Iris pigment epithelial cell (primary cell): ENCODE data around the gene COQ9.
"Not testable (repeated sequence)": the region's sequence is repeated elsewhere in the genome, so short reads cannot be mapped to it uniquely, and the experiment has no call there.

Experiments used
- DNase-seq: peaks from one replicate; pipeline ENCODE4 v3.0.0-alpha.2; 2011; ENCODE audit warnings: low read depth

The COQ9 gene

GRCh38 chr16:57447186-57447962 is at the start of gene COQ9, which contains the start of gene CIAPIN1:
COQ9 (plus strand) TSS chr16:57447479; CDS start chr16:57447506, 27 bp downstream.
CIAPIN1 (minus strand) TSS chr16:57447385; CDS start chr16:57440928, 6,457 bp downstream.
- peak; percentile 92 for DNase-seq

DNA sequence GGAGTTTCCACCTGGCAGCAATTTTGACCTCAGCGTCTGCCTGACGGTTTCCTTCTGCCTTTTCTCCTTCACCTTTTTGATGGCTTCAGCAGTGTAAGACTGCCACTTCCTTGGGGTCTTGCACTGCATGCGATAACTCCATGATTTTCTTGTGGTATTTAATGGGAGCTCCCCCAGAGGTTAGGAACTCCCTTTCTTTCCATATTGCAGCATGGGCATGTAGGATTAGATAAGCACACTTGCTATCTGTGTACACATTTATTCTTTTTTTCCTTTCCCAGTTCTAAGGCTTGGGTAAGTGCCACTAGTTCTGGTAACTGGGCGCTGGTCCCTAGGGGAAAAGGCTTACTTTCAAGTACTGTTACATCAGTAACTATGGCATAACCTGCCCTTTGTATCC is 49.8 kb upstream of the COQ9 start:
- not testable (repeated sequence) for DNase-seq

DNA sequence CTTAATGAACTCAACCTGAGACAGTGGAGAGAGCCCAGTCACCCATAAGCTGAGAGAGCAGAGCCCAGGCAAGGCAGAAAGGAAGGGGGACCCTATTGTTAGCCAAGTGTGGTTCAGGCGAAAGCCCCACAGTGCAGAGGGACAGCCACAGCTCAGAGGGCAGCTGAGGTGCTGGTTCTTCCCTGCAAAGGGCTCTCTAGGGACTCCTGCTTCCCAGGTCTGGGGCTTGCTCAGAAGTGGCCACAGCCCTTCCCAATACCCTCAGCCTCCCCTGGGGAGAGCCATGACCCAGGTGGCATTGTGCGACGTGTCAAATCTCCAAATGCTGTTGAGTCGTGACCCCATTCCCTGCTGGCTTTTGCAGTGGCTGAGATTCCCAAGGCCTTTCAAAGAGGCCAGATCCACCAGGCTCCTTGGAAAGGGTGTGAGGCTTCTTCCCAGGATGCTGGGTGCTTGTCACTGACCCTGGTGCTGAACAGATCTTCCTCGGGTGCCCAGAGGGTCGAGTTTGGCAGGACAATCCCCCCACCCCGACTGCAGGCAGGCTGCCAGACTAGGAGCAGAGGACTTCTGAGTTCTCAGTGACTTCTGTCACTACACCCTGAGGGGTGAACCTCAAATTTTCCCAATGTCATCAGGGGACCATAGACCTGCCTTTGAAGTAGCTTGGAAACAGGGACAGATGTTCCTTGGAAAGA is 45.2 kb upstream of the COQ9 start:
- DNase-seq, result no peak

DNA sequence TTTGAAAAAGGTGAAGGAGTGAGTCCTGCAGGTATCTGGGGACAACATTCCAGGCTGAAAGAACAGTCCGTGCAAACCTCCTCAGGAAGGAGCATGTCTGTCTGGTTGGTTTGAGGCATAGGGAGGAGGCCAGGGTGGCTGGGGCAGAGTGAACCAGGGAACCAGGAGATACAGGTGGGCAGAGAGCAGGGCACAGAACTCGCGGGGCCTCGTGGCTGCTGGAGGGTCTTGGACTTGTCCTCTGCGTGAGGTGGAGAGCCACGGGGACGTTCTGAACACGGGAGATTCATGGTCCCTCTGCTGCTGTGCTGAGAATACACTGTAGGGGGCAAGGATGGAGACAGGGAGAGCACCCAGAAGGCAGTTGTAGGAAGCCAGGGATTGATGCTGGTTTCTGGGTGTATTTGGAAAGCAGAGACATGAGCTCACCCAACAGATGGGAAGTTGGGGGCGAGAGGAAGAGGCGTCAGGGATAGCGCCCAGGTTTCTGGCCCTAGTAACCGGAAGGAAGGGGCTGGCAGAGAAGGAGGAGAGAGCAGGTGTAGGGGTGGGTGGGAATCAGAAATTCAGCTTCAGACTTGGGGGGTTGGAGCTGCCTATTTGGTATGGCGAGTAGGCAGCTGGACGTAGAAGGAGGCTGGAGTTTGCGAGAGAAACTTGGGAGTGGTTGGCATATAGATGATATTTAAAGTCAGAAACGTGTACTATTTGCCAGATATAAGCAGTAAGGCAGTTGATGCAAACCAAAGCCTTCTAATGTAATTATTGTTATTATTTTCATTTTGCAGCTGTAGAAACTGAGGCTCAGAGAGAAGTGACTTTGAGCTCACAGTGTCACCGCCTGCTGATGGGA is 43.1 kb upstream of the COQ9 start, which contains the start of gene CCL17:
Gene CCL17, plus strand, starts transcription at position 803 of the 853 bp plus-strand sequence. CDS start 9,166 bp downstream, outside the sequence.
- no peak for DNase-seq

GRCh38 chr16:57405097-57405496 is 42.2 kb upstream of the COQ9 start:
- no peak for DNase-seq

GRCh38 chr16:57406881-57407280 is 40.4 kb upstream of the COQ9 start:
- DNase-seq, result no peak

DNA sequence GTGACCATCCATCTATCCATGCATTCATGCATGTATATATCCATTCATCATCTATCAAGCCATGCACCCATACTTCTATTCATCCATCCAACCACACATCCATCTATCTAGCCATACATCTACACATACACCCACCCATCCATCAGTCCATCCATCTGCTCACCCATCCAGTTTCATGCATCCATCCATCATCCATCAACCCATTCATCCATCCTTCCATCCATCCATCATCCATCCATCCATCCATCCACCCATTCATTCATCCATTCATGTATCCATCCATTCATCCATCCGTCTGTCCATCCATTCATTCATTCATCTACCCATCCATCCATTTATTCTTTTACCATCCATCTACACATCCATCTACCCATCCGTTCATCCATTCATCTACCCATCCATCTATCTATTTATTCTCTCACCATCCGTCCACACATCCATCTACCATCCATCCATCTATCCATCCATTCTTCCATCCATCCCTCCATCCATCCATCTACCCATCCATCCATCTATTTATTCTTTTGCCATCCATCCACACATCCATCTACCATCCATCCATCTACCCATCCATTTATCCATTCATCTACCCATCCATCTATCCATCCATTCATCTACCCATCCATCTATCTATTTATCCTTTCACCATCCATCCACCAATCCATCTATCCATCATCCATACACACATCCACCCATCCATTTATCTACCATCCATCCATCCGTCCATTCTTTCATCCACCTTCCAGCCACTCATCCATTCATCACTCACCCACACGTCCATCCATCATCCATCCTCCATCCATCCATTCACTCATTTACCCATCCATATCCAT is 39.5 kb upstream of the COQ9 start:
- DNase-seq, result no peak

DNA sequence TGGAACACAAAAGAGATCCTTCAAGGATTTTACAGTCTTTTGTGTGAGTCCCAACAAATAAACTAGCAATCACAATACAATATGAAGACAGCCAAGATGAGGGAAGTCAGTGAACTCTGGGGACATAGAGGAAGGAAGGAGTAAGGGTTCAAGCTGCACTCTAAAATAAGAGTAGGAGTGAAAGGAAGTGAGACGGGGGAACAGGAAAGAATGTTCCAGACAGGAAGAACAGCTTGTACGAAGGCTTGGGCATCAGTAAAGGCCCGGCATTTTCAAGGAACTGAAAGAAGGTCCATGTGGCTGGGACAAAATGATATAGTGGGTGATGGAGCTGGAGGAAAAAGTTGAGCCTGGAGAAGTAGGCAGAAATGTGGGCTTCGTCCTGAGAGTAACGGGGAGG is 38.2 kb upstream of the COQ9 start:
- DNase-seq, result no peak

GRCh38 chr16:57409870-57410587 is 37.2 kb upstream of the COQ9 start:
- no peak for DNase-seq

- no peak for DNase-seq
Measured at GRCh38 chr16:57411362-57411976, 35.8 kb upstream of the COQ9 start.

DNA sequence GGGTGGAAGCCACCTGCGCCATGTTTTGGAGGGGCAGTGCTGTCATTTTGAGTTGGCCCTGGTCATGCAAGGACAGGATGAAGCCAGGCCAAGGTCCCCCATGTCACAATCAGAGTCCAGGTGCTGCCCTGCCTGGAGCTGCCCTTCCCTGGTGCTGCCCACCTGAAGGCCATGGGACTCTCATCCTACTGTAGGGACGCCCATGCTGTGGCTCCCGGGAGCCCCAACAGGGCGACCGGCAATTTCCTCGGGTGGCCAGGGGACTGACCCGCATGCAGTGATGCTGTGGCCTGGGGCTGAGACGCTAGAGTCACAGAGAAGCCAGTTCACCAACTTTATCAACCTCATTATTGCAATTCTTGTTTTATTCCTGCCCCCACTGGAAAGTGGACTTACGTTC is 34.7 kb upstream of the COQ9 start:
- no peak for DNase-seq

- no peak for DNase-seq
Measured at GRCh38 chr16:57413301-57413730, 34.0 kb upstream of the COQ9 start.

DNA sequence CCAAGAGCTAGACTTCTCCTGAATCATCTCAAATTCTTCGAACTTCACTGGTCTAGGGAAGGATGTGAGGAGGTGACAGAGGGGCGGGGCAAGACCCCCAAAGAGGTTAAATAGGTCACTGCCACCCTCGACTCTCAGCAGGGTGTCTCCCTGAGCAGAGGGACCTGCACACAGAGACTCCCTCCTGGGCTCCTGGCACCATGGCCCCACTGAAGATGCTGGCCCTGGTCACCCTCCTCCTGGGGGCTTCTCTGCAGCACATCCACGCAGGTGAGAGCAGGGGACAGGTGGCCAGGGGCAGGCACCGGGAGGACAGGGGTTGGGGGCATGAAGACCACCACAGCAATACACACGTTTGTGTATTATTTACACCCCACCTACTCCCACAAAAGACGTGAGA is 33.5 kb upstream of the COQ9 start:
- no peak for DNase-seq

- DNase-seq, result no peak
Measured at GRCh38 chr16:57416084-57416483, 31.2 kb upstream of the COQ9 start.

DNA sequence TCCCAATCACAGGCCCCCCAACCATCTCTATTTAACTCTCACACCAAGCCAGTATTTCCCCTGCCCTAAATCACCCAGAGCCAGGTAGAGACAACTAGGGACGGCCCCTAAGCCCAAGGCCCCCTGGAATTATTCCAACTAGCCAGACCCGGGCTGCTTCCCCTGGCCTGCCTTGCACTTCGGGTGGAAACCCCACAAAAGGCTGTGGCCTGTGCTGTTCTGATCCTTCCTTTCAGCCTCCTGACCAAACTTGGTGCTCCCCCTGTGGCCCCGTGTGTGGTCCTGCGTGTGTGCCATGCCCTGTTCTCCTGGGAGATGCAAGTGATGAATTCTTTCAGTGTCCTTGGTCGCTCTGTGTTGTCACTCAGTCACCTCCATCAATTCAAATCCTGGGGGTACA is 27.8 kb upstream of the COQ9 start:
- no peak for DNase-seq

GRCh38 chr16:57422026-57422944 is 25.0 kb upstream of the COQ9 start:
- DNase-seq, result peak; percentile 65

- DNase-seq, result no peak
Measured at GRCh38 chr16:57423152-57423551, 24.1 kb upstream of the COQ9 start.

- DNase-seq, result no peak
Measured at GRCh38 chr16:57424583-57424982, 22.7 kb upstream of the COQ9 start.

- no peak for DNase-seq
Measured at GRCh38 chr16:57426356-57426755, 20.9 kb upstream of the COQ9 start.
